Measurements from ENCODE around the gene LAMC3.

DNA sequence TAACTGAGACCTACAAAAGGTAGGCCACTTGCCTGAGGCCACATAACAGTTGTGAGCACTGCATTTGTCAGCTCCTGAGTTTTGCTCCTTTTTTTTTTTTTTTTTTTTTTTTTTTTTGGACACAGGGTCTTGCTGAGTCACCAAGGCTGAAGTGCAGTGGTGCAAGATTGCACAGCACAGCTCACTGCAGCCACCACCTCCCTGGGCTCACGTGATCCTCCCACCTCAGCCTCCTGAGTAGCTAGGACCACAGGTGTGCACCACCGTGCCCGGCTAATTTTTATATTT lies 37.1 kb downstream of the LAMC3 start:
- TF ChIP-seq, protein P1, sequence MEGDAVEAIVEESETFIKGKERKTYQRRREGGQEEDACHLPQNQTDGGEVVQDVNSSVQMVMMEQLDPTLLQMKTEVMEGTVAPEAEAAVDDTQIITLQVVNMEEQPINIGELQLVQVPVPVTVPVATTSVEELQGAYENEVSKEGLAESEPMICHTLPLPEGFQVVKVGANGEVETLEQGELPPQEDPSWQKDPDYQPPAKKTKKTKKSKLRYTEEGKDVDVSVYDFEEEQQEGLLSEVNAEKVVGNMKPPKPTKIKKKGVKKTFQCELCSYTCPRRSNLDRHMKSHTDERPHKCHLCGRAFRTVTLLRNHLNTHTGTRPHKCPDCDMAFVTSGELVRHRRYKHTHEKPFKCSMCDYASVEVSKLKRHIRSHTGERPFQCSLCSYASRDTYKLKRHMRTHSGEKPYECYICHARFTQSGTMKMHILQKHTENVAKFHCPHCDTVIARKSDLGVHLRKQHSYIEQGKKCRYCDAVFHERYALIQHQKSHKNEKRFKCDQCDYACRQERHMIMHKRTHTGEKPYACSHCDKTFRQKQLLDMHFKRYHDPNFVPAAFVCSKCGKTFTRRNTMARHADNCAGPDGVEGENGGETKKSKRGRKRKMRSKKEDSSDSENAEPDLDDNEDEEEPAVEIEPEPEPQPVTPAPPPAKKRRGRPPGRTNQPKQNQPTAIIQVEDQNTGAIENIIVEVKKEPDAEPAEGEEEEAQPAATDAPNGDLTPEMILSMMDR (IDR thresholded peaks at IDR 0.05; ENCODE audit: low read depth, low read length): no peak
- no peak for TF ChIP-seq POLR2A (IDR thresholded peaks at IDR 0.05; ENCODE audit: extremely low read depth, insufficient read length)
